EL (cell line): Measurements from ENCODE around the gene KLRC2.
A peak's percentile ranks its signal among the peaks of the same experiment; 100 is the strongest.
"Not testable (repeated sequence)": the region's sequence is repeated elsewhere in the genome, so short reads cannot be mapped to it uniquely, and the experiment has no call there.

Experiments used
- DNase-seq: peaks from one replicate; pipeline ENCODE4 v3.0.0-alpha.2; 2016

The KLRC2 gene

GRCh38 chr12:10435816-10436215 lies at the start of gene KLRC2:
TSS of gene KLRC2 (minus strand) at chr12:10436010. CDS start at chr12:10435986, 24 bp downstream.
- peak; percentile 69 for DNase-seq

- not testable (repeated sequence) for DNase-seq
These were observed 46.1 kb upstream of the KLRC2 start for GRCh38 chr12:10481901-10482300.

- not testable (repeated sequence) for DNase-seq
These were observed 37.0 kb upstream of the KLRC2 start for GRCh38 chr12:10472808-10473207.

GRCh38 chr12:10469701-10470100 lies 33.9 kb upstream of the KLRC2 start:
- DNase-seq, result no peak

- DNase-seq, result no peak
These were observed 30.5 kb upstream of the KLRC2 start for GRCh38 chr12:10466311-10466710.

- DNase-seq, result no peak
These were observed 21.9 kb upstream of the KLRC2 start for GRCh38 chr12:10457760-10458159.

GRCh38 chr12:10456856-10457255 lies 21.0 kb upstream of the KLRC2 start:
- no peak for DNase-seq

- DNase-seq, result no peak
These were observed 20.0 kb upstream of the KLRC2 start for GRCh38 chr12:10455766-10456165.

GRCh38 chr12:10454531-10454930 lies 18.7 kb upstream of the KLRC2 start:
- DNase-seq, result peak; percentile 11

- no peak for DNase-seq
These were observed 17.3 kb upstream of the KLRC2 start, which contains the start of gene KLRC1 for GRCh38 chr12:10453156-10453555. TSS of gene KLRC1 (minus strand) at chr12:10453377. CDS start at chr12:10451156, 2,221 bp downstream.

GRCh38 chr12:10448236-10448635 lies 12.4 kb upstream of the KLRC2 start:
- DNase-seq, result no peak

- not testable (repeated sequence) for DNase-seq
These were observed 10.2 kb upstream of the KLRC2 start for GRCh38 chr12:10446052-10446451.

- not testable (repeated sequence) for DNase-seq
These were observed 5.3 kb upstream of the KLRC2 start for GRCh38 chr12:10441144-10441543.

- DNase-seq, result peak; percentile 30
These were observed 3.9 kb upstream of the KLRC2 start for GRCh38 chr12:10439608-10440274.

- not testable (repeated sequence) for DNase-seq
These were observed 1.8 kb upstream of the KLRC2 start for GRCh38 chr12:10437601-10438000.

- DNase-seq, result not testable (repeated sequence)
These were observed 5.2 kb downstream of the KLRC2 start for GRCh38 chr12:10430623-10431022.

- DNase-seq, result not testable (repeated sequence)
These were observed 9.9 kb downstream of the KLRC2 start for GRCh38 chr12:10425938-10426337.

- not testable (repeated sequence) for DNase-seq
These were observed 11.4 kb downstream of the KLRC2 start for GRCh38 chr12:10424260-10424899.

GRCh38 chr12:10422159-10422558 lies 13.7 kb downstream of the KLRC2 start:
- not testable (repeated sequence) for DNase-seq

GRCh38 chr12:10420334-10420733 lies 15.5 kb downstream of the KLRC2 start, which contains the start of gene KLRC3:
TSS of gene KLRC3 (minus strand) at chr12:10420595. CDS start at chr12:10420550, 45 bp downstream.
- peak; percentile 31 for DNase-seq

GRCh38 chr12:10409392-10409791 lies 26.4 kb downstream of the KLRC2 start, which contains the start of gene KLRC4:
TSS of gene KLRC4 (minus strand) at chr12:10409757. CDS start at chr12:10409575, 182 bp downstream.
- DNase-seq, result peak; percentile 8

GRCh38 chr12:10408842-10409241 lies 27.0 kb downstream of the KLRC2 start:
- no peak for DNase-seq

GRCh38 chr12:10406725-10407124 lies 29.1 kb downstream of the KLRC2 start:
- DNase-seq, result no peak

GRCh38 chr12:10405294-10405693 lies 30.5 kb downstream of the KLRC2 start:
- DNase-seq, result no peak
